Effector memory CD8-positive, alpha-beta T cell (primary cell): ENCODE data around the gene PHTF2.
"Not testable (repeated sequence)": the region's sequence is repeated elsewhere in the genome, so short reads cannot be mapped to it uniquely, and the experiment has no call there.

ENCODE experiments used
- ATAC-seq: fragments of 150-1000 bp; cut with Tn5 transposase; replicated peaks from 2 replicates; pipeline ENCODE4 v1.10.0; 2021; ENCODE audit warnings: mild to moderate bottlenecking, moderate library complexity
- DNase-seq, 3 experiments: peaks; one replicate each; pipeline ENCODE4 v3.0.0; 2021
- H3K27ac Mint-ChIP-seq, 2 donors: one replicate each; pipeline ENCODE4 v1.8.0; 2022; ENCODE audit warnings: mild to moderate bottlenecking in 2 of 2, mixed read lengths in 2 of 2, moderate library complexity in 2 of 2
- H3K27me3 Mint-ChIP-seq, 2 donors: one replicate each; pipeline ENCODE4 v1.8.0; 2022; ENCODE audit warnings: mixed read lengths in 2 of 2
- H3K36me3 Mint-ChIP-seq: one replicate; pipeline ENCODE4 v1.8.0; 2022; ENCODE audit warnings: mild to moderate bottlenecking, moderate library complexity, mixed read lengths; ENCODE audit not compliant: insufficient read depth
- H3K4me1 Mint-ChIP-seq, 2 donors: one replicate each; pipeline ENCODE4 v1.8.0; 2022; ENCODE audit warnings: low read depth in 2 of 2, mixed read lengths in 2 of 2
- H3K4me3 Mint-ChIP-seq, 2 donors: one replicate each; pipeline ENCODE4 v1.8.0; 2022; ENCODE audit warnings: mild to moderate bottlenecking in 2 of 2, mixed read lengths in 2 of 2, moderate library complexity in 2 of 2
- H3K9me3 Mint-ChIP-seq, 2 donors: one replicate each; pipeline ENCODE4 v1.8.0; 2022; ENCODE audit warnings: mixed read lengths in 2 of 2

The PHTF2 gene

GRCh38 chr7:77985974-77986339 is 187.4 kb downstream of the PHTF2 start:
- no peaks in the 10 kb centered on the region for H3K9me3 Mint-ChIP-seq
- H3K4me1 Mint-ChIP-seq = peaks cover 5 to 8% of the 10 kb centered on the region in 2 donors
- H3K27ac Mint-ChIP-seq = no peak overlapping the region
- peaks cover 18 to 22% of the 10 kb centered on the region in 2 donors for H3K27me3 Mint-ChIP-seq
- no peak for DNase-seq
- no peaks in the 10 kb centered on the region for H3K36me3 Mint-ChIP-seq
- H3K4me3 Mint-ChIP-seq = no peak overlapping the region
- no peak for ATAC-seq

GRCh38 chr7:77989981-77990566 is 191.5 kb downstream of the PHTF2 start:
- H3K4me1 Mint-ChIP-seq = peaks cover 0 to 2% of the 10 kb centered on the region in 2 donors
- no peaks in the 10 kb centered on the region for H3K9me3 Mint-ChIP-seq
- H3K27me3 Mint-ChIP-seq = peaks cover 19 to 43% of the 10 kb centered on the region in 2 donors
- no peak for ATAC-seq
- H3K36me3 Mint-ChIP-seq = no peaks in the 10 kb centered on the region
- no peak overlapping the region for H3K27ac Mint-ChIP-seq
- no peak overlapping the region for H3K4me3 Mint-ChIP-seq
- DNase-seq = peak in 1 of 3 experiments; percentile 3

GRCh38 chr7:77991656-77992055 is 193.1 kb downstream of the PHTF2 start:
- no peak for DNase-seq
- peaks cover 19 to 44% of the 10 kb centered on the region in 2 donors for H3K27me3 Mint-ChIP-seq
- no peaks in the 10 kb centered on the region for H3K36me3 Mint-ChIP-seq
- no peak for ATAC-seq
- H3K27ac Mint-ChIP-seq = no peak overlapping the region
- no peak overlapping the region for H3K4me3 Mint-ChIP-seq
- H3K9me3 Mint-ChIP-seq = no peaks in the 10 kb centered on the region
- H3K4me1 Mint-ChIP-seq = peaks cover 0 to 2% of the 10 kb centered on the region in 2 donors

DNA sequence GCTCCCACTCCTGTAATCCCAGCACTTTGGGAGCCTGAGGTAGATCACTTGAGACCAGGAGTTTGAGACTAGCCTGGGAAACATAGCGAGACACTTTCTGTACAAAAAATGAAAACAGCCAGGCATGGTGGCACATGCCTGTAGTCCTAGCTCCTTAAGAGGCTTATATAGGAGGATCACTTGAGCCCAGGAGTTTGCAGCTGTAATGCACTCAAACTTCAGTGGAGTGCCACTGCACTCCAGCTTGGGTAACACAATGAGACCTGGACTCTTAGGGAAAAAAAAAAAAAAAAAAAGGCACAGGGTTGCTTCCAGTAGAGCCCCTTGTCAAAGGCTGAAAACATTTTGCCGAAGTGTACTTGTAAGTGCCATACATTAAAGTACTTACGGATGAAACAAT is 195.3 kb downstream of the PHTF2 start:
- no peaks in the 10 kb centered on the region for H3K9me3 Mint-ChIP-seq
- H3K36me3 Mint-ChIP-seq = no peaks in the 10 kb centered on the region
- peaks cover 19 to 35% of the 10 kb centered on the region in 2 donors for H3K27me3 Mint-ChIP-seq
- H3K4me3 Mint-ChIP-seq = no peak overlapping the region
- ATAC-seq (no peak), DNase-seq (no peak)
- H3K4me1 Mint-ChIP-seq = peaks cover 0 to 2% of the 10 kb centered on the region in 2 donors
- H3K27ac Mint-ChIP-seq = no peak overlapping the region

- Mint-ChIP-seq H3K36me3 (no peaks in the 10 kb centered on the region), H3K27ac (no peak overlapping the region), H3K27me3 (peaks cover 17 to 32% of the 10 kb centered on the region in 2 donors), H3K4me3 (no peak overlapping the region), H3K9me3 (no peaks in the 10 kb centered on the region), H3K4me1 (no peaks in the 10 kb centered on the region)
- DNase-seq (no peak), ATAC-seq (no peak)
These were observed 197.1 kb downstream of the PHTF2 start for GRCh38 chr7:77995717-77996116.

DNA sequence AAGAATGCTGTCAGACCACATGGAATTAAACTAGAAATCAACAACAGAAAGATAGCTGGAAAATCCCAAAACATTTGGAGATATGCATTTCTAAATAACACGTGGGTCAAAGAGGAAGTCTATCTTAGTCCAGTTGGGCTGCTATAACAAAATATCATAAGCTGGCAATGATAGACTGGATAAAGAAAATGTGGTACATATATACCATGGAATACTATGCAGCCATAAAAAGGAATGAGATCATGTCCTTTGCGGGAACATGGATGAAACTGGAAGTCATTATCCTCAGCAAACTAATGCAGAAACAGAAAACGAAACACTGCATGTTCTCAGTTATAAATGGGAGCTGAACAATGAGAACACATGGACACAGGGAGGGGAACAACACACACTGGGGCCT is 200.6 kb downstream of the PHTF2 start:
- not testable (repeated sequence) for H3K27ac Mint-ChIP-seq, H3K27me3 Mint-ChIP-seq, H3K4me1 Mint-ChIP-seq, H3K9me3 Mint-ChIP-seq, DNase-seq, H3K4me3 Mint-ChIP-seq, ATAC-seq, H3K36me3 Mint-ChIP-seq

DNA sequence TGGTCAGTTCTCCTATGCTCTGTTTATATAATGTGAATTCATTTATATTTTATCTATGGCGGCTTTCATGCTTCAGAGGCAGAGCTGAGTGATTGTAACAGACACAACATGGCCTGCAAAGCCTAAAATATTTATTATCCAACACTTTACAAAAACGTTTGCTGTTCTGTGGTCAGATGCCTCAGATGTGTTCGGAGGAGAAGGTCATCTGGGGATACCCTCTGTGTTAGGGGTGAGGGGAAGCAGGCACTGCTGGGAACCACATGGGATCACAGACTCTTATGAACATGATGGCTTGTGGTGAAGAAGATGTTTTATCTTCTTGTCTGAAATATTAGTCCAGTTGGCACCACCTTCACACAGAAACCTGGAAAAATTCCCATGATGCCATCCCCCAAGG is 203.4 kb downstream of the PHTF2 start:
- no peak for DNase-seq
- ATAC-seq = no peak
- no peak overlapping the region for H3K4me3 Mint-ChIP-seq
- H3K27ac Mint-ChIP-seq = no peak overlapping the region
- H3K36me3 Mint-ChIP-seq = no peaks in the 10 kb centered on the region
- no peaks in the 10 kb centered on the region for H3K9me3 Mint-ChIP-seq
- no peaks in the 10 kb centered on the region for H3K4me1 Mint-ChIP-seq
- H3K27me3 Mint-ChIP-seq = no peaks in the 10 kb centered on the region

GRCh38 chr7:78002715-78003114 is 204.1 kb downstream of the PHTF2 start:
- H3K27me3 Mint-ChIP-seq = no peaks in the 10 kb centered on the region
- DNase-seq (no peak), ATAC-seq (no peak)
- no peak overlapping the region for H3K4me3 Mint-ChIP-seq
- no peaks in the 10 kb centered on the region for H3K9me3 Mint-ChIP-seq
- no peak overlapping the region for H3K27ac Mint-ChIP-seq
- no peaks in the 10 kb centered on the region for H3K36me3 Mint-ChIP-seq
- no peaks in the 10 kb centered on the region for H3K4me1 Mint-ChIP-seq

DNA sequence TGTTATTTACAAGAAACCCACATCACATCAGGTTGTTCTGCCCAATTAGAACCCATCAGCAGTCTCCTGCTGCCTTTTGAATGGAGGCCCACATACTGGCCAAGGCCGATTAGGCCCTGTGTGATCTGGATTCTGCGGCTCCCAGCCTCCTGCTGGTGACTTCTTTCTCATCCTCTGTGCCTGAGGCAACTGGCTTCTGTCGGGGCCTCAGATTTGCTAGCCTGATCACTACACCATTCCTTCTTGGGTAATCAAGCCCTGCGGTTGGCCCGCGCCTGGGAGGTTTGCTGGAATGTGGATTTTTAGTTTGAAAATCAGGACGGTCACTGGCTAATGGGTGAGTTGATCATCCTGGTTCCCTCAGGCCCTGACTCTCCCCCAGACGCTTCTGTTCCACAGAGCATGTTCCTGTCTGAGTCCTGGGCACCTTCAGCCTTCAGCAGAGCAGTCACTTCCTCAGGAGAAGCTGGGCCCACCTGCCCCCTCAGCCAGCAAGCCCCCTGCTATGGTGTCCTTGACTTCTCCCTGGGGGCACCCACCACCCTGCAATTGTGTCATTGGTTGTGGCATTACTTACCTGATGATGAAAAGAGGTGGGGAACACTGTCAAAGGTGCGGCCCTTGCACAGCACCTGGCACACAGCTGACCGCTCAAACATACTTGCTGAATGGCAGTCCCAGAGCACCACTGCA is 207.6 kb downstream of the PHTF2 start:
- Mint-ChIP-seq H3K36me3 (peaks cover 4% of the 10 kb centered on the region), H3K27me3 (peaks cover 0 to 3% of the 10 kb centered on the region in 2 donors), H3K27ac (no peak overlapping the region), H3K4me3 (no peak overlapping the region), H3K4me1 (no peaks in the 10 kb centered on the region), H3K9me3 (no peaks in the 10 kb centered on the region)
- DNase-seq (no peak), ATAC-seq (no peak)
